Neural cell (in vitro differentiated cells): ENCODE results near the gene TTLL5.

ENCODE experiments used
- EP300 ChIP-seq: fragments of 450-650 bp; conservative IDR thresholded peaks from 2 replicates; pipeline ENCODE4 v1.6.1; 2014; ENCODE audit warnings: antibody characterized with exemption, mild to moderate bottlenecking, moderate library complexity; ENCODE audit not compliant: poor library complexity, severe bottlenecking
- EZH2 ChIP-seq: fragments of 200-600, 300-800 bp; shearing (Covaris generic), sonication (generic); IDR thresholded peaks from 2 replicates; pipeline ENCODE4 v1.6.1; 2014; ENCODE audit warnings: antibody characterized with exemption, low read length, borderline replicate concordance, mild to moderate bottlenecking; ENCODE audit not compliant: insufficient read depth, poor library complexity, severe bottlenecking
- POLR2AphosphoS5 ChIP-seq: IDR thresholded peaks from 2 replicates; pipeline ENCODE4 v1.6.1; 2012
- RAD21 ChIP-seq: fragments of 450-650 bp; conservative IDR thresholded peaks from 2 replicates; pipeline ENCODE4 v1.6.1; 2014; ENCODE audit warnings: antibody characterized with exemption, mild to moderate bottlenecking, moderate library complexity
- TF ChIP-seq, protein P1 (sequence below): fragments of 450-650 bp; IDR thresholded peaks from 2 replicates; pipeline ENCODE4 v1.5.1; 2014; ENCODE audit warnings: antibody characterized with exemption, mild to moderate bottlenecking, moderate library complexity; ENCODE audit not compliant: poor library complexity, severe bottlenecking

DNA sequence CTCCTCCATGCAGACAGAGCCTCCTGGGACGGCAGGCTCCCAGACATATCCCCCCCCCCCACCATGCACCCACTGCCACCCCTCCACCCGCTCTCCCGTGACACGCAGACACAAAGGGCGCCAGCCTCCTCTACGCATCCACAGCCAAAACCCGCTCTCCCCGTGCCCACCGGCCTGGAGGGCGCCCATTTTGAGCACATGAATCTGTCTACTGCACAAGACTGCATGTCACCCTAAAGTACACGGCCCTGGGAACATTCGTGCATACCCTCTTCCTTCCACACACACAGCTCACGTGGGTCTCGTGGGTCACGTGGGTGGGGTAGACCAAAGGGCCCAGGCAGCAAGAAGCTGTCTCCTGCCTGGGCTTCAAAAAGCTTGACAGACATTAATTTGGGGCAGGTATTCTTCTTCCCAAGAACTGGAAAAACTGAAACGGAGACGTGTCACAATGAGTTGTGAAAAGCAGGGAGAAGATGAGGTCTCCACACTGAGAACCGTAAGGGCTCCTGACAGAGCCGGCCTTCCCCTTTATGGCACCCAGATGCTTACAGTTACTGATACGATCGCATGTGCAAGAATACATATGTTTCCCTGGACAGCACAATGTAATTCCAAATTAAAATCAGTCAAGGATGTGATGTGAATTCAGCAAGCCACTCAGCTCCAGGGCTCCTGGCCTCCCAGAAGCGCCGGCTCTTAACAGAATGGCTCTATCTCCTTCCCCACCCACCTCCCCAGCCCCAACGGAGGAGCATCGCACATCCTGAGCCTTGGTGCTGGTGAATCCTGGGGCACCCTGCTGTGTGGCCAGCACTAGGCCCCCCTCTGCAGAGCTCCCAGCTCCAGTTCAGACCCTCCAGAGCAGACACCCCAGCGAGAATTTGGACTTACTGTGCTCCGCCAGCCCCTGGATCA lies 318.9 kb downstream of the TTLL5 start:
- TF ChIP-seq, protein P1, sequence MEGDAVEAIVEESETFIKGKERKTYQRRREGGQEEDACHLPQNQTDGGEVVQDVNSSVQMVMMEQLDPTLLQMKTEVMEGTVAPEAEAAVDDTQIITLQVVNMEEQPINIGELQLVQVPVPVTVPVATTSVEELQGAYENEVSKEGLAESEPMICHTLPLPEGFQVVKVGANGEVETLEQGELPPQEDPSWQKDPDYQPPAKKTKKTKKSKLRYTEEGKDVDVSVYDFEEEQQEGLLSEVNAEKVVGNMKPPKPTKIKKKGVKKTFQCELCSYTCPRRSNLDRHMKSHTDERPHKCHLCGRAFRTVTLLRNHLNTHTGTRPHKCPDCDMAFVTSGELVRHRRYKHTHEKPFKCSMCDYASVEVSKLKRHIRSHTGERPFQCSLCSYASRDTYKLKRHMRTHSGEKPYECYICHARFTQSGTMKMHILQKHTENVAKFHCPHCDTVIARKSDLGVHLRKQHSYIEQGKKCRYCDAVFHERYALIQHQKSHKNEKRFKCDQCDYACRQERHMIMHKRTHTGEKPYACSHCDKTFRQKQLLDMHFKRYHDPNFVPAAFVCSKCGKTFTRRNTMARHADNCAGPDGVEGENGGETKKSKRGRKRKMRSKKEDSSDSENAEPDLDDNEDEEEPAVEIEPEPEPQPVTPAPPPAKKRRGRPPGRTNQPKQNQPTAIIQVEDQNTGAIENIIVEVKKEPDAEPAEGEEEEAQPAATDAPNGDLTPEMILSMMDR = no peak
- TF ChIP-seq EP300 (no peak), EZH2 (no peak), POLR2AphosphoS5 (no peak), RAD21 (no peak)
